HG02970 (cell line): ENCODE results near the gene CDC14B.
A peak's percentile ranks its signal among the peaks of the same experiment; 100 is the strongest.

Source experiments
- ATAC-seq: cut with Tn5 transposase; IDR thresholded peaks from one replicate; pipeline ENCODE4 v1.9.1; 2021; ENCODE audit warnings: mild to moderate bottlenecking, moderate library complexity, moderate number of reproducible peaks; ENCODE audit not compliant: unreplicated experiment, low FRiP score

Gene CDC14B

DNA sequence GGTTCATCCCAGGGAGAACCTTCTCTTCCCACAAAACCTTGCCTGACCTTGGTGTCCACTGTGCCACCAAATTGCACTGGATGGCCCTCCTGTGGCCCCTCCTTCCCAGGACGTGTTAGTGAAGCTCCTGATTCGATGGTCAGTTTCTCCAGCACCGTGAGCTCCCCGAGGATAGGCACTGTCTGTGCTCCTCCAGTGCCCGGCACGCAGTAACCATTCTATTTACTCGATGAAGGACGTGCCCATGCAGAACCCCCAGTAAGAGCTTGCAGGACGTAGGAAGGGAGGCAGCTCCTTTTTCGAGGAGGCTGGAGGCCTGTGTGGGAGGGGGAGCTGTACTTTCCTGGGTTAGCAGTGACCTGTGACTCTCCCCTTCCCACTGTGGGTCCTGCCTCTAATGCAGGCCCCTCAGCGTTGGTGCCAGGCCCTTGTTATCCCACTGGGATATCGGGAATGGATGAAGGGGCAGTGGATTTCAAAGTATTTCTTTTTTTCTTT lies 130.1 kb downstream of the CDC14B start:
- no peak for ATAC-seq

DNA sequence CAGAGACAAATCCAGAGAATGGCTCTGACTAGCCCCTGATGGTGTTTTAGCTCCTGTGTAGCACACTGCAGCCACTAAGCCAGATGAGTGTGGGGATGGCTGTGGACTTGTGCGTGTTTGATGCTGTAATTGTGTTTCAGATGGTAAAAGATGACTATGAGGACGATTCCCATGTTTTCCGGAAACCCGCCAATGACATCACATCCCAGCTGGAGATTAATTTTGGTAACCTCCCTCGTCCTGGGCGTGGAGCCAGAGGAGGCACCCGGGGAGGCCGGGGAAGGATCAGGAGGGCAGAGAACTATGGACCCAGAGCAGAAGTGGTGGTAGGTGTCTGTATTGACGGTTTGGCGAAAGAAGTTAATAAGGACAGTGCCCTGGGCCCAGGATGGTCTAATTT lies 131.7 kb downstream of the CDC14B start:
- ATAC-seq: no peak

- ATAC-seq: no peak
Observed at GRCh38 chr9:96487029-96487396, 132.6 kb downstream of the CDC14B start.

GRCh38 chr9:96486386-96487028 lies 133.1 kb downstream of the CDC14B start:
- ATAC-seq: no peak

GRCh38 chr9:96485280-96485679 lies 134.4 kb downstream of the CDC14B start:
- ATAC-seq: no peak

- ATAC-seq: peak; percentile 81
Observed at GRCh38 chr9:96484521-96484931, 135.1 kb downstream of the CDC14B start.

- no peak for ATAC-seq
Observed at GRCh38 chr9:96483733-96484390, 135.8 kb downstream of the CDC14B start.

- no peak for ATAC-seq
Observed at GRCh38 chr9:96483197-96483596, 136.4 kb downstream of the CDC14B start.

GRCh38 chr9:96482476-96482875 lies 137.2 kb downstream of the CDC14B start:
- no peak for ATAC-seq

GRCh38 chr9:96480736-96481135 lies 138.9 kb downstream of the CDC14B start:
- no peak for ATAC-seq

DNA sequence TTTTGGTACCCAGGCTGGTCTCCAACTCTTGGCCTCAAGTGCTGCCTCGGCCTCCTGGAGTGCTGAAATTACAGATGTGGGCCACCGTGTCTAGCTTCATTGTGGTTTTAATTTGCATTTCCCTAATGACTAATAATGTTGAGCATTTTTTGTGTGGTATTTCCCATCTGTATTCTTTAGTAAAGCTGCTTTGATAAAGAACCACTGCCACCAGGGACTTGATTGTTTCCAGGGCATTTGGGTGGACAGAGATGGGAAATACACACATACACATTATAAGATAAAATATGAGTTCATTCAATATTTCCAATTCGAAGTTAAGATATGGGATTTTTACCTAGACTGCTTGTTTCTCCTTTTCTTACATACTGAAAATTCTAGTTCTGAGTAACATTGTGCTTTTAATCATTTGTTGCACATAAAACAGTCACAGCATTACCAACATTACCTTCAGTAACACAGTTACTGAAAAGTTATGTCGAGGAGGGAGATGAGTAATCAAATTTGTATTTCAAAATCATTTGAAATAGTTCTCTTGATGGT lies 140.7 kb downstream of the CDC14B start:
- peak; percentile 72 for ATAC-seq

DNA sequence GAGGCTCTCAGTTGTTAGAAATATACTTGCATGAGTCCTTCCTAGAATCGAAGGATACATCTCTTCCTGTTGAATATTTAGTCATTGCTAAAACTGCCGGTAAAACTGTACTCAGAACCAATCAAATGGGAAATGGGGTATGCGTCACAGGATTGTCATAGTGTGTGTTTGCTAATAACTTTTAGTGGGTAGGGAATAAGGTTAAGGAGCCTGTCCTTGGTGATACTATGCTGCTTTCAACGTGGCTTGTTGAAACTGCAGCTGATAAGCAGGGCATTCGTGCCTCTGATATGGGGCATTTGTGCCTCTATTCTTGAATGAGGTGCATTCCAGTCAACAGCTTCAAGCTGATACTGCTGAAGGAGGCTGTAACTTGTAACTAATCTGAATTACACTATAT lies 143.1 kb downstream of the CDC14B start:
- no peak for ATAC-seq

DNA sequence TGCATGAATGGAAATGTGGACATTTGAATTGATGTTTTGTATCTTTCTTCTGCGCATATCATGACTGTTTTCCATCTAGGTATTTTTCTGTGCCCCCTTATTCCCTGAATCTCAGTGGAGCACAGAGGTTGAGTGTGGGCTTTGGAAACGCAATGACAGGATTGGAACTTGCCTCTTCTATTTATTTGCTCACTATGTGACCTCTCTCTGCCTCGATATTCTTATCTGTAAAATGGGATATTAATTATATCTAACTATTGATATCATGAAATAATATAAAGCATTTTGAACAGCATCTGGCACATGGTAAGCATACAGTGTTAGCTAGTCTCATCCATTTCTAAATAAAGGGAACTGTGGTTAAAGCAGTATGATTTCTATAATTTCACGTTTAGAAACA lies 143.6 kb downstream of the CDC14B start:
- ATAC-seq: no peak

DNA sequence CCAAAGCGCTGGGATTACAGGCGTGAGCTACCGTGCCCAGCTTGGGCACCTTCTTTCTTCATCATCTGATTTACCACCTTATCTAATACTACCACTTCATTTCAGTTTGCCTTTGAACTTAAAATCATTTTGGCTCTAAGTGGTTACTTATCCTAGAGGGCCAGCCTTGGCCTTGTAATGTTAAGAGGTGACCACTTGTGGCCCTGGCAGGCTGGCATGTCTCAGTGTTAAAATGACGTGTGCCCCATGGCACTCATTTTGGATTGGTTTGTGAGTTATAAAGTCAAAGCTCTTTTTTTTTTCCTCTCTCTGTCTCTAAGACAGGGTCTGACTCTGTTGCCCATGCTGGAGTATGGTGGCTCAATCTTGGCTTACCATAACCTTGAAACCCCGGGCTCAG lies 151.9 kb downstream of the CDC14B start:
- no peak for ATAC-seq

DNA sequence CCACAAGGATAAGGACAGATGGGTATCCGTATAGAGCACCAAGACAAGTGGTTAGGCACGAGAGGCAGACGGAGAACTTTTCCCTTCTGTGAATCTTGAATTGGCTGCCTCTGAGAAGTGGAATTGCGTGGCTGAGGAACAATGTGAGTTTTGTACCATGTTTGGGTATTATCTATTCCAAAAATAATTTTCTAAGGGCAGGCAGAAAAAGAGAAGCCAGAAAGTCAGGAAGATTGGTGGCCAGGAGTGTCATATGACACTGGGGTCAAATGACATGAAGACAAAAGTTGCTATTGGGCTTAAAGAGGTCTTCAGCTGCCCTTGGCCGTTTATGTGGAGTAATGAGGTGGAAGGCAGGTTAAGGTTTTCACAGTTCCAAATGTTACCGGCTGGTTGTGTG lies 155.2 kb downstream of the CDC14B start:
- no peak for ATAC-seq

DNA sequence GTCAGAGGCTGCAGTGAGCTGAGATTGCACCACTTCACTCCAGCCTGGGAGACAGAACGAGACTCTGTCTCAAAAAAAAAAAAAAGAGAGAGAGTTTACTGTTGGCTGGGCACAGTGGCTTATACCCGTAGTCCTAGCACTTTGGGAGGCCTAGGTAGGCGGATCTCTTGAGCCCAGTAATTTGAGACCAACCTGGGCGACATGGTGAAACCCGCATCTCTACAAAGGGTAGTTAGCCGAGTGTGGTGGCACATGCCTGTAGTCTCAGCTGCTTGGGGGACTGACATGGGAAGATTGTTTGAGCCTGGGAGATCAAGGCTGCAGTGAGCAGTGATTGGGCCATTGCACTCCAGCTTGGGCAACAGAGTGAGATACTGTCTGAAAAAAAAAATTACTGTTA lies 157.1 kb downstream of the CDC14B start:
- no peak for ATAC-seq

GRCh38 chr9:96461336-96461735 lies 158.3 kb downstream of the CDC14B start:
- no peak for ATAC-seq

DNA sequence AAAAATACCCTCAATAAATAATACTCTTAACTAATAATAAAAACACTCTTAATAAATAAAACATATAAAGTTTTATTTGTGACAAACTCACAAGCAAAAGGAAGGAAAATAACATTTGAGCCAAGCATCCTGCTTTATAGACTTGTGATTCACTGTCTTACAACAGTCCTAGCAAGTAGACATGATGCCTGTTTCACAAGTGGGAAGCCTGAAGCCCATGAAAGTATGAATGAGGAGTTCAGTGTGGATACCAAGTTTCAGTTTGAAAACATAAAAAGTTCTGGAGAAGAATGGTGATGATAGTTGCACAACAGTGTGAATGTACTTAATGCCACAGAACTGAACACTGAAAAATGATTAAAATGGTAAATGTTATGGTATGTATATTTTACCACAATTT lies 158.8 kb downstream of the CDC14B start:
- no peak for ATAC-seq

- no peak for ATAC-seq
Observed at GRCh38 chr9:96460470-96460869, 159.2 kb downstream of the CDC14B start.

- ATAC-seq: no peak
Observed at GRCh38 chr9:96459268-96460007, 160.2 kb downstream of the CDC14B start.

DNA sequence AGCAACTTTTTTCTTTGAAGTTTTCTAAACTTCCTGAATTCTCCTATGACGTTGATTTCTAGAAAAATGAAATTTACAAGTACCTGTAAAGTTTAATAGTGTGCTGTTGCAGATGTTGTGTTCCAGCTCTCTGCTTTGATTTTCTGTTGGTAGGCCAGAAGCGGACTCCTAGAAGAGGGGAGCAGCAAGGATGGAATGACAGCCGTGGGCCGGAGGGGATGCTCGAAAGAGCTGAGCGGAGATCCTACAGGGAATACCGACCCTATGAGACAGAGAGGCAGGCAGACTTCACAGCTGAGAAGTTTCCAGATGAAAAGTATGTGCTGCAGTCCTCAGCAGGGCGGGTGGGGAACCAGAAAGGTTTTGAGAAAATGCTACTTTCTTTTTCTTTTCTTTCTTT lies 161.4 kb downstream of the CDC14B start:
- no peak for ATAC-seq
